ENCODE results near the gene ANTKMT. TPM values are rescaled to one million over a fixed set of nuclear protein-coding genes. Genes with fewer than 3 reads are reported as not detected.
A peak's percentile ranks its signal among the peaks of the same experiment; 100 is the strongest.

ANTKMT gene
- total and polyA plus RNA-seq, 2 of the 4 experiments (the other 2 are of a cell fraction) = 7.3 to 16.2 TPM

DNA sequence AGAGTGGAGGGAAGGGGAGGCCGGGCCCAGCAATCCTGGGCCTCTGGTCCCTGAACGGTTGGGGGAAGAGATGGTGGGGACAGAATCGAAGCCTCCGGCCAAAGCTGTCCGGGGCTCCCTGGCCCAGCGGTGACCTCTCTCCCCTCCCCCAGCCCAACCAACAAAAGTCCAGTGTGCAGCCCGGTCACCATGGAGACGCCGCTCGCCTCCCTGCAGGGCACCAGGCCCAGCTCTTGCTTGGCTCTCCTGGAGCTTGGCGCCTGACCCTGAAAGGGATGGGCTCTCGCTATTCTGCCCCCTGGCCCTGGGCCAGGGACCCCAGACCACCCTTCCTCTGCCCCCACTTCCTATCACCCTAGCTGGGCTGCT, 4.8 kb upstream of the ANTKMT start:
- H2BK15ac ChIP-seq (ENCODE audit: low read depth, low read length) = no peak overlapping the region
- POLR2A ChIA-PET (ENCODE audit: unreplicated experiment) = no interaction called here

More for the DNA sequence above, 4.8 kb upstream of the ANTKMT start:
- Histone ChIP-seq H3K18ac (ENCODE audit: low read depth, low read length) (no peak overlapping the region), H3K9me1 (ENCODE audit: insufficient read depth, low read length) (no peaks in the 10 kb centered on the region), H3K4ac (ENCODE audit: low read depth, low read length) (0 out of 2 replicates have a peak overlapping the region, but pooled peaks have one; percentile 52), H4K8ac (ENCODE audit: low read depth in 2 of 2, low read length in 2 of 2) (peak overlapping the region in 1 of 2 experiments; percentile 68; a peak in 1 of 4 replicates), H3K4me2 (ENCODE audit: low read depth, low read length) (peak overlapping the region; percentile 90), H4K20me1 (ENCODE audit: insufficient read depth, low read length) (peaks cover 7% of the 10 kb centered on the region), H3K9me3 (ENCODE audit: control insufficient read depth, insufficient read depth, low read length) (no peaks in the 10 kb centered on the region), H2AK9ac (replicated peaks; ENCODE audit: low read depth, low read length, poor library complexity) (peak overlapping the region; percentile 94), H3K79me1 (ENCODE audit: low read depth in 1 of 2, low read length in 2 of 2) (peaks cover 13 to 23% of the 10 kb centered on the region in 2 experiments), H3K27me3 (ENCODE audit: control insufficient read depth, insufficient read depth, low read length) (no peaks in the 10 kb centered on the region), H3K36me3 (ENCODE audit: control insufficient read depth, insufficient read depth, low read length) (no peaks in the 10 kb centered on the region), H3K27ac (ENCODE audit: insufficient read depth, low read length) (no peak overlapping the region), H2BK5ac (ENCODE audit: low read depth, low read length, poor library complexity, severe bottlenecking) (no peak overlapping the region), H2AFZ (replicated peaks; ENCODE audit: low read length, poor library complexity) (peak overlapping the region; percentile 77), H2BK120ac (ENCODE audit: low read depth, low read length) (no peak overlapping the region), H3K56ac (ENCODE audit: extremely low read depth, insufficient read depth, low read length) (no peak overlapping the region), H2AK5ac (ENCODE audit: low read depth, low read length) (no peak overlapping the region), H2BK20ac (ENCODE audit: low read depth, low read length) (no peak overlapping the region), H3K23ac (ENCODE audit: low read depth, low read length) (peak overlapping the region; percentile 31; the same call in 1 of the 2 replicates), H4K91ac (ENCODE audit: insufficient read depth, low read depth, low read length) (no peak overlapping the region), H3K14ac (replicated peaks; ENCODE audit: low read depth, low read length) (no peak overlapping the region), H3K4me3 (ENCODE audit: insufficient read depth, low read depth, low read length) (peak overlapping the region; percentile 70; the same call in 1 of the 2 replicates), H3K4me1 (ENCODE audit: control insufficient read depth, insufficient read depth, low read length) (peaks cover 15% of the 10 kb centered on the region), H3K9ac (ENCODE audit: low read depth, low read length) (peak overlapping the region; percentile 51; the same call in 1 of the 2 replicates), H4K5ac (ENCODE audit: low read depth, low read length) (no peak overlapping the region)
- no TSS peak for BruUV-seq (replicated peaks)
- intact Hi-C loops (cut with micrococcal nuclease) = no loop called here
- DNase-seq (no peak), ATAC-seq (ENCODE audit: low read depth) (no peak)
- CTCF ChIA-PET = no interaction called here
- dilution Hi-C loops (cut with HindIII; ENCODE audit: low sequenced_read_pairs, unreplicated experiment) = no loop called here
- WGBS, 2 experiments (ENCODE audit: extremely low coverage in 2 of 2, insufficient read length in 1 of 2) = 31% methylated on average over 4 of the region's 12 CpGs; no CpG with 5 or more reads in 1 of the 2 experiments
- in situ Hi-C loops (cut with MboI; ENCODE audit: low sequenced_read_pairs) = loop anchor here (25.0 kb wide), 1 partner anchor 346 kb away; the partner anchor contains the start of gene SSTR5
- no peak for TF ChIP-seq POLR2A (IDR thresholded peaks at IDR 0.05; ENCODE audit: low read depth, low read length)
- no peak for TF ChIP-seq RFX5 (IDR thresholded peaks at IDR 0.05; ENCODE audit: low read depth, low read length)
- TF ChIP-seq CHD1 (IDR thresholded peaks at IDR 0.05; ENCODE audit: low read depth, low read length) = no peak
- no peak for TF ChIP-seq FOS (IDR thresholded peaks at IDR 0.05; ENCODE audit: low read depth, low read length)
- TF ChIP-seq RCOR1 (IDR thresholded peaks at IDR 0.05; ENCODE audit: insufficient replicate concordance, low read length) = no peak
- TF ChIP-seq CEBPB (IDR thresholded peaks at IDR 0.05; ENCODE audit: low read depth, low read length) = no peak
- TF ChIP-seq, protein P1, sequence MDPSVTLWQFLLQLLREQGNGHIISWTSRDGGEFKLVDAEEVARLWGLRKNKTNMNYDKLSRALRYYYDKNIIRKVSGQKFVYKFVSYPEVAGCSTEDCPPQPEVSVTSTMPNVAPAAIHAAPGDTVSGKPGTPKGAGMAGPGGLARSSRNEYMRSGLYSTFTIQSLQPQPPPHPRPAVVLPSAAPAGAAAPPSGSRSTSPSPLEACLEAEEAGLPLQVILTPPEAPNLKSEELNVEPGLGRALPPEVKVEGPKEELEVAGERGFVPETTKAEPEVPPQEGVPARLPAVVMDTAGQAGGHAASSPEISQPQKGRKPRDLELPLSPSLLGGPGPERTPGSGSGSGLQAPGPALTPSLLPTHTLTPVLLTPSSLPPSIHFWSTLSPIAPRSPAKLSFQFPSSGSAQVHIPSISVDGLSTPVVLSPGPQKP (IDR thresholded peaks at IDR 0.05; ENCODE audit: borderline replicate concordance, low read depth, low read length) = no peak
- no peak for TF ChIP-seq RAD21 (IDR thresholded peaks at IDR 0.05; ENCODE audit: low read length)
- no peak for TF ChIP-seq NFE2L2 (IDR thresholded peaks at IDR 0.05; ENCODE audit: low read depth, low read length)
- no peak for TF ChIP-seq MAFK (IDR thresholded peaks at IDR 0.05; ENCODE audit: low read depth, low read length)
- TF ChIP-seq, protein P2, sequence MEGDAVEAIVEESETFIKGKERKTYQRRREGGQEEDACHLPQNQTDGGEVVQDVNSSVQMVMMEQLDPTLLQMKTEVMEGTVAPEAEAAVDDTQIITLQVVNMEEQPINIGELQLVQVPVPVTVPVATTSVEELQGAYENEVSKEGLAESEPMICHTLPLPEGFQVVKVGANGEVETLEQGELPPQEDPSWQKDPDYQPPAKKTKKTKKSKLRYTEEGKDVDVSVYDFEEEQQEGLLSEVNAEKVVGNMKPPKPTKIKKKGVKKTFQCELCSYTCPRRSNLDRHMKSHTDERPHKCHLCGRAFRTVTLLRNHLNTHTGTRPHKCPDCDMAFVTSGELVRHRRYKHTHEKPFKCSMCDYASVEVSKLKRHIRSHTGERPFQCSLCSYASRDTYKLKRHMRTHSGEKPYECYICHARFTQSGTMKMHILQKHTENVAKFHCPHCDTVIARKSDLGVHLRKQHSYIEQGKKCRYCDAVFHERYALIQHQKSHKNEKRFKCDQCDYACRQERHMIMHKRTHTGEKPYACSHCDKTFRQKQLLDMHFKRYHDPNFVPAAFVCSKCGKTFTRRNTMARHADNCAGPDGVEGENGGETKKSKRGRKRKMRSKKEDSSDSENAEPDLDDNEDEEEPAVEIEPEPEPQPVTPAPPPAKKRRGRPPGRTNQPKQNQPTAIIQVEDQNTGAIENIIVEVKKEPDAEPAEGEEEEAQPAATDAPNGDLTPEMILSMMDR (conservative IDR thresholded peaks at IDR 0.05; ENCODE audit: low read depth, low read length) = no peak
- TF ChIP-seq MXI1 (IDR thresholded peaks at IDR 0.05; ENCODE audit: borderline replicate concordance, low read depth, low read length) = no peak
- no peak for TF ChIP-seq BHLHE40 (IDR thresholded peaks at IDR 0.05; ENCODE audit: low read depth, low read length)
- TF ChIP-seq MAZ (IDR thresholded peaks at IDR 0.05; ENCODE audit: borderline replicate concordance, low read depth, low read length) = no peak

All from IMR-90 (cell line).